Liver (tissue), 9 donors: ENCODE measurements around the gene EML1. TPM values are rescaled to one million over a fixed set of nuclear protein-coding genes. Genes with fewer than 3 reads are reported as not detected.

Experiments
- DNase-seq: peaks from one replicate; pipeline ENCODE4 v3.0.0-alpha.2; 2017; ENCODE audit warnings: low spot score
- H3K27ac ChIP-seq, 2 donors: one replicate each; pipeline ENCODE4 v1.7.0; 2013; ENCODE audit warnings: inconsistent platforms in 2 of 2, low read length in 2 of 2, control low read depth in 1 of 2, low read depth in 1 of 2, mild to moderate bottlenecking in 1 of 2
- H3K27me3 ChIP-seq, 4 donors: one replicate each; pipeline versions ENCODE4 v1.6.1 to v1.7.0; 2013; ENCODE audit warnings: low read length in 3 of 4, inconsistent platforms in 1 of 4, mild to moderate bottlenecking in 1 of 4, moderate library complexity in 1 of 4; ENCODE audit not compliant: control insufficient read depth in 4 of 4, insufficient read depth in 4 of 4
- H3K36me3 ChIP-seq, 4 donors: one replicate each; pipeline versions ENCODE4 v1.6.1 to v1.7.0; 2013; ENCODE audit warnings: low read length in 3 of 4, mild to moderate bottlenecking in 3 of 4, low read depth in 1 of 4, moderate library complexity in 1 of 4; ENCODE audit not compliant: control insufficient read depth in 4 of 4, insufficient read depth in 3 of 4
- H3K4me1 ChIP-seq, 4 donors: one replicate each; pipeline versions ENCODE4 v1.6.1 to v1.7.0; 2013; ENCODE audit warnings: low read length in 3 of 4, mild to moderate bottlenecking in 3 of 4, moderate library complexity in 1 of 4; ENCODE audit not compliant: control insufficient read depth in 4 of 4, insufficient read depth in 4 of 4
- H3K4me3 ChIP-seq, 3 donors: one replicate each; pipeline versions ENCODE4 v1.6.1 to v1.7.0; 2013; ENCODE audit warnings: low read length in 3 of 3, control low read depth in 1 of 3, low read depth in 1 of 3, mild to moderate bottlenecking in 1 of 3
- H3K9ac ChIP-seq, 2 donors: one replicate each; pipeline ENCODE4 v1.7.0; 2013; ENCODE audit warnings: low read length in 2 of 2, mild to moderate bottlenecking in 2 of 2, moderate library complexity in 2 of 2, control low read depth in 1 of 2, low read depth in 1 of 2
- H3K9me3 ChIP-seq, 4 donors: one replicate each; pipeline versions ENCODE4 v1.6.1 to v1.7.0; 2013; ENCODE audit warnings: low read length in 3 of 4; ENCODE audit not compliant: control insufficient read depth in 4 of 4
- ATF3 ChIP-seq: IDR thresholded peaks from 2 replicates; pipeline ENCODE4 v1.6.1; 2016; ENCODE audit warnings: antibody characterized with exemption
- CTCF ChIP-seq: fragments of 150-350 bp; IDR thresholded peaks from 2 replicates; pipeline ENCODE4 v1.5.1; 2017; ENCODE audit warnings: improper control_type of control experiment, low read depth, low read length; ENCODE audit not compliant: missing input control
- EGR1 ChIP-seq, 2 donors: IDR thresholded peaks; 2 replicates each; pipeline ENCODE4 v1.6.1; 2016 to 2018; ENCODE audit warnings: antibody characterized with exemption in 2 of 2, low read depth in 2 of 2
- FOXA1 ChIP-seq: IDR thresholded peaks from 2 replicates; pipeline ENCODE4 v1.6.1; 2016; ENCODE audit warnings: antibody characterized with exemption
- FOXA2 ChIP-seq: IDR thresholded peaks from 2 replicates; pipeline ENCODE4 v1.6.1; 2016; ENCODE audit warnings: antibody characterized with exemption
- GABPA ChIP-seq, 2 donors: IDR thresholded peaks in 1 of 2; conservative IDR thresholded peaks in 1 of 2; 2 replicates each; pipeline ENCODE4 v1.6.1; 2016; ENCODE audit warnings: antibody characterized with exemption in 2 of 2, mild to moderate bottlenecking in 1 of 2, moderate library complexity in 1 of 2
- HNF4A ChIP-seq, 2 donors: conservative IDR thresholded peaks; 2 replicates each; pipeline ENCODE4 v1.6.1; 2016; ENCODE audit warnings: antibody characterized with exemption in 2 of 2, mild to moderate bottlenecking in 2 of 2
- HNF4G ChIP-seq: IDR thresholded peaks from 2 replicates; pipeline ENCODE4 v1.6.1; 2016; ENCODE audit warnings: antibody characterized with exemption
- JUND ChIP-seq, 2 donors: IDR thresholded peaks; 2 replicates each; pipeline ENCODE4 v1.6.1; 2016; ENCODE audit warnings: antibody characterized with exemption in 2 of 2
- NR2F2 ChIP-seq: IDR thresholded peaks from 2 replicates; pipeline ENCODE4 v1.6.1; 2016; ENCODE audit warnings: antibody characterized with exemption
- RAD21 ChIP-seq, 2 donors: IDR thresholded peaks; 2 replicates each; pipeline ENCODE4 v1.6.1; 2016; ENCODE audit warnings: antibody characterized with exemption in 2 of 2, mild to moderate bottlenecking in 2 of 2
- REST ChIP-seq: IDR thresholded peaks from 2 replicates; pipeline ENCODE4 v1.6.1; 2016; ENCODE audit warnings: antibody characterized with exemption, mild to moderate bottlenecking
- TAF1 ChIP-seq: conservative IDR thresholded peaks from 2 replicates; pipeline ENCODE4 v1.6.1; 2016; ENCODE audit warnings: antibody characterized with exemption, mild to moderate bottlenecking
- ZBTB33 ChIP-seq: IDR thresholded peaks from 2 replicates; pipeline ENCODE4 v1.6.1; 2016; ENCODE audit warnings: antibody characterized with exemption
- WGBS: extraction: QIAGEN DNeasy Blood & Tissue Kit; methylation state at CpG from one replicate; pipeline ENCODE4 v1.1.7; 2013; 5-methylcytosine and 5-hydroxymethylcytosine counted together
- polyA plus RNA-seq, 2 donors: library from polyadenylated mRNA; stranded (reverse) in 1 of 2; unstranded in 1 of 2; fragments of 200-250 nt in 1 of 2; fragments of >200 nt in 1 of 2; fragmentation: Nextera tagmentation in 1 of 2; extraction: Ambion mirVana in 1 of 2; gene quantifications; one replicate each; pipeline versions ENCODE4 v1.2.1 to v1.2.3, GENCODE V29; 2013 to 2015
- total RNA-seq, 2 donors: library from RNA; depleted of rRNA; stranded (reverse); fragments of >200 nt; gene quantifications; one replicate each; pipeline ENCODE4 v1.2.3, GENCODE V29; 2014
- donor health status: healthy.
- donor health status: healthy.
- donor health status: healthy.
- donor health status: healthy.
- donor health status: healthy.

Gene EML1
- total and polyA plus RNA-seq, 4 donors: 2.7 to 14.6 (median 4.6) TPM

GRCh38 chr14:99764222-99764706 is 28.9 kb upstream of the EML1 start:
- WGBS: 96% methylated on average over 11 of the region's 11 CpGs
- Histone ChIP-seq H3K9me3 (no peaks in the 10 kb centered on the region), H3K4me1 (peaks cover 2 to 13% (median 9%) of the 10 kb centered on the region in 4 donors), H3K27ac (no peak overlapping the region), H3K4me3 (no peak overlapping the region), H3K27me3 (no peaks in the 10 kb centered on the region), H3K36me3 (no peaks in the 10 kb centered on the region), H3K9ac (no peak overlapping the region)
- no peak for DNase-seq
- TF ChIP-seq RAD21 (IDR thresholded peaks at IDR 0.05): no peak
- TF ChIP-seq JUND (IDR thresholded peaks at IDR 0.05): no peak
- no peak for TF ChIP-seq HNF4G
- TF ChIP-seq HNF4A (conservative IDR thresholded peaks at IDR 0.05): no peak
- no peak for TF ChIP-seq CTCF
- no peak for TF ChIP-seq GABPA (IDR thresholded peaks at IDR 0.05 in 1 of 2, conservative IDR thresholded peaks at IDR 0.05 in 1 of 2)
- TF ChIP-seq ZBTB33: no peak
- TF ChIP-seq FOXA2: no peak
- no peak for TF ChIP-seq ATF3

GRCh38 chr14:99768381-99768780 is 24.8 kb upstream of the EML1 start:
- Histone ChIP-seq H3K4me3 (no peak overlapping the region), H3K36me3 (no peaks in the 10 kb centered on the region), H3K27me3 (no peaks in the 10 kb centered on the region), H3K9me3 (no peaks in the 10 kb centered on the region), H3K4me1 (peaks cover 2 to 13% (median 9%) of the 10 kb centered on the region in 4 donors), H3K9ac (no peak overlapping the region), H3K27ac (no peak overlapping the region)
- DNase-seq: no peak
- WGBS: 87% methylated on average over 6 of the region's 6 CpGs
- TF ChIP-seq FOXA1 (no peak), NR2F2 (no peak), RAD21 (IDR thresholded peaks at IDR 0.05) (no peak), CTCF (no peak), TAF1 (no peak), ATF3 (no peak), EGR1 (IDR thresholded peaks at IDR 0.05; ENCODE audit: low read depth in 2 of 2) (no peak), REST (no peak)
